ENCODE measurements around the gene ITPKC.
A peak's percentile ranks its signal among the peaks of the same experiment; 100 is the strongest.
"Not testable (repeated sequence)": the region's sequence is repeated elsewhere in the genome, so short reads cannot be mapped to it uniquely, and the experiment has no call there.

The ITPKC gene

GRCh38 chr19:40742886-40743285 is 26.0 kb downstream of the ITPKC start:
- no peak for DNase-seq

- DNase-seq, result no peak
Measured at GRCh38 chr19:40743926-40744325, 27.0 kb downstream of the ITPKC start.

- no peak for DNase-seq
Measured at GRCh38 chr19:40744554-40745401, 27.9 kb downstream of the ITPKC start.

GRCh38 chr19:40745402-40745780 is 28.5 kb downstream of the ITPKC start:
- no peak for DNase-seq

- DNase-seq, result no peak
Measured at GRCh38 chr19:40747536-40747935, 30.6 kb downstream of the ITPKC start.

GRCh38 chr19:40750058-40750873 is 33.4 kb downstream of the ITPKC start, which contains the start of gene ACTMAP:
Gene ACTMAP (minus strand): TSS chr19:40750477. CDS start chr19:40749803, 674 bp downstream.
- DNase-seq, result peak; percentile 99

- peak; percentile 94 for DNase-seq
Measured at GRCh38 chr19:40750874-40751537, 34.1 kb downstream of the ITPKC start, which contains the start of gene SNRPA. Gene SNRPA (plus strand): TSS chr19:40751203. CDS start chr19:40751409, 206 bp downstream.

GRCh38 chr19:40752257-40752781 is 35.4 kb downstream of the ITPKC start:
- DNase-seq, result no peak

GRCh38 chr19:40754611-40755247 is 37.8 kb downstream of the ITPKC start:
- DNase-seq, result no peak

GRCh38 chr19:40755248-40755624 is 38.3 kb downstream of the ITPKC start:
- DNase-seq, result no peak

GRCh38 chr19:40755791-40756190 is 38.9 kb downstream of the ITPKC start:
- no peak for DNase-seq

- DNase-seq, result no peak
Measured at GRCh38 chr19:40756502-40757110, 39.7 kb downstream of the ITPKC start.

GRCh38 chr19:40758491-40758890 is 41.6 kb downstream of the ITPKC start:
- no peak for DNase-seq

GRCh38 chr19:40759352-40759751 is 42.4 kb downstream of the ITPKC start:
- DNase-seq, result no peak

GRCh38 chr19:40762754-40763470 is 46.0 kb downstream of the ITPKC start:
- DNase-seq, result no peak

GRCh38 chr19:40763526-40763925 is 46.6 kb downstream of the ITPKC start:
- no peak for DNase-seq

- no peak for DNase-seq
Measured at GRCh38 chr19:40763963-40764362, 47.1 kb downstream of the ITPKC start.

GRCh38 chr19:40766385-40766784 is 49.5 kb downstream of the ITPKC start:
- not testable (repeated sequence) for DNase-seq

- DNase-seq, result no peak
Measured at GRCh38 chr19:40768869-40769268, 52.0 kb downstream of the ITPKC start.

GRCh38 chr19:40771101-40771862 is 54.4 kb downstream of the ITPKC start:
- DNase-seq, result not testable (repeated sequence)
